Esophagus squamous epithelium (tissue), 4 donors: ENCODE results near the gene TSKU.

Experiments used
- CTCF ChIP-seq, 6 experiments: fragments of 450-650 bp in 4 of 6; fragments of 200-600 bp in 2 of 6; sonication (generic) in 2 of 6; IDR thresholded peaks; one replicate each; pipeline ENCODE4 v1.5.1; 2016 to 2019; ENCODE audit warnings: antibody characterized with exemption in 6 of 6, mild to moderate bottlenecking in 4 of 6, moderate library complexity in 4 of 6
- POLR2A ChIP-seq, 4 donors: fragments of 450-650 bp; IDR thresholded peaks; one replicate each; pipeline ENCODE4 v1.6.1; 2017; ENCODE audit warnings: antibody characterized with exemption in 4 of 4, mild to moderate bottlenecking in 4 of 4, moderate library complexity in 3 of 4

- TF ChIP-seq CTCF (IDR thresholded peaks at IDR 0.05) (no peak), POLR2A (IDR thresholded peaks at IDR 0.05) (no peak)
These were observed 10.4 kb upstream of the TSKU start for GRCh38 chr11:76772783-76773106.
